ENCODE data around the gene GAS2L1.

DNA sequence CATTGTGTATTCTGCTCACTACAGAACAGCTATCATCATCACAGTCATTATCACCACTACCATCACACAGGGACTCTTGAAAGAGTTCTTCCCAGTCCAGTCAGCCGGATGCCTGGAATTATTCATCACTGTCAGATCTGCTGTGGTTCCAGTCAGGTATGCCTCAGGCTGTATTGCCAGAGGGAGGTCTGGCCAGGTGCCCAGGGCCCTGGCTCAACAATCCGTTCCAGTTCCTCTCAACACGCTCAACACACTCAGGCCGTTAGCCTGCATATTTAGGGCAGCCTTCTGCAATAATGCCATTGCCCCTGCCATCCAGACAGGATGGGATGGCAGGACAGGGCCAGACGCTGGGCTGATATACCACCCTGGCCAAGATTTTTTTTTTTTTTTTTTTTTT, 37.7 kb downstream of the GAS2L1 start:
- no peak for TF ChIP-seq EZH2 (IDR thresholded peaks at IDR 0.05; ENCODE audit: low read length)
- TF ChIP-seq, protein P1, sequence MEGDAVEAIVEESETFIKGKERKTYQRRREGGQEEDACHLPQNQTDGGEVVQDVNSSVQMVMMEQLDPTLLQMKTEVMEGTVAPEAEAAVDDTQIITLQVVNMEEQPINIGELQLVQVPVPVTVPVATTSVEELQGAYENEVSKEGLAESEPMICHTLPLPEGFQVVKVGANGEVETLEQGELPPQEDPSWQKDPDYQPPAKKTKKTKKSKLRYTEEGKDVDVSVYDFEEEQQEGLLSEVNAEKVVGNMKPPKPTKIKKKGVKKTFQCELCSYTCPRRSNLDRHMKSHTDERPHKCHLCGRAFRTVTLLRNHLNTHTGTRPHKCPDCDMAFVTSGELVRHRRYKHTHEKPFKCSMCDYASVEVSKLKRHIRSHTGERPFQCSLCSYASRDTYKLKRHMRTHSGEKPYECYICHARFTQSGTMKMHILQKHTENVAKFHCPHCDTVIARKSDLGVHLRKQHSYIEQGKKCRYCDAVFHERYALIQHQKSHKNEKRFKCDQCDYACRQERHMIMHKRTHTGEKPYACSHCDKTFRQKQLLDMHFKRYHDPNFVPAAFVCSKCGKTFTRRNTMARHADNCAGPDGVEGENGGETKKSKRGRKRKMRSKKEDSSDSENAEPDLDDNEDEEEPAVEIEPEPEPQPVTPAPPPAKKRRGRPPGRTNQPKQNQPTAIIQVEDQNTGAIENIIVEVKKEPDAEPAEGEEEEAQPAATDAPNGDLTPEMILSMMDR (optimal IDR thresholded peaks at IDR 0.05 in 1 of 3, IDR thresholded peaks at IDR 0.05 in 1 of 3, conservative IDR thresholded peaks at IDR 0.05 in 1 of 3; ENCODE audit: extremely low read depth in 1 of 3, insufficient read depth in 2 of 3, low read length in 3 of 3), result no peak
